ENCODE data around the gene NELL1. TPM values are rescaled to one million over a fixed set of nuclear protein-coding genes. Genes with fewer than 3 reads are reported as not detected.

NELL1 gene
- total RNA-seq, 1 experiment from 2014 or later: not detected

DNA sequence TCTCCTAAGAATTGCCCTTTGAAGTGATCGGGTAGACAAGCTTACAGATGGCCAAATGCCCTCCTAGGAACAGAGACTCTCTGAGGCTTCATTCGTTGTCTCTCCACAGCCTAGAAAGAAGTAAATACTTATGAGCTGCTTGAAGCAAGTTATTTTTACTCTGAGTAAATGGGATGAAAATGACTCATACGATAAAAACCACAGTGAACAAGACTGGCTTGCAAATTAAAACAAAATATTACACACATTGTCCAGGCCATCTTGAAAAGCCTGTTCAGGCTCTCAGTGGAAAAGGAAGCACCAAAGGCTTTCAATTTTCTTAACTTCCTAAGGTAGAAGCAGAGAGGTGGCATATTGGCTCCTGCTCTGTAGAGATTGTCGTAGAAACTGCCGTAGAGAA, 294.2 kb downstream of the NELL1 start:
- DNase-seq (ENCODE audit: low read depth, low spot score): no peak
- POLR2A ChIA-PET: no interaction called here
- no TSS peak for BruUV-seq (replicated peaks)

DNA sequence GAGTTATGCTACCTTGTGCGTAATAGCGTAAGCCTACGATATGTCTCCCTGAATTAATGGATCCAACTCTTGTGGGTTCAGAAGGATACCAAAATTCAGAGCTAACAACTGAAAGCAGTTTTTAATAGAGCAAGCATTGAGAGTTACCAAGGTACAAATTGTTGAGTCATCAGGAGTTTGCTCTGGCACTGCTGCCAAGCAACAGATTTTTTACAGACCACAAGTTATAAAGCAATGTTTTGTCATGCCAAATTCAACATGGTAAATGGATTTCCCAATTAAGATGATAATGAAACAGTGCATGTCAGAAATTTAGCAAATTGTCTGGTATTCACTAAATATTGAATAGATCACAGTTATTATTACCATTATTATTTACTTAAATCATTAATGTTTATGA, 295.6 kb downstream of the NELL1 start:
- H3K9me3 ChIP-seq (ENCODE audit: control insufficient read depth, insufficient read depth, low read depth, low read length): no peaks in the 10 kb centered on the region
- ChIA-PET CTCF (no interaction called here), POLR2A (no interaction called here)
- no TSS peak for BruUV-seq (replicated peaks)
- in situ Hi-C loops (cut with HindIII; ENCODE audit: low pct_unique_long_range_greater_than_20kb, low sequenced_read_pairs) (no loop called here), intact Hi-C loops (cut with micrococcal nuclease; ENCODE audit: unreplicated experiment) (no loop called here)
- TF ChIP-seq POLR2AphosphoS5 (IDR thresholded peaks at IDR 0.05; ENCODE audit: low read depth, low read length) (no peak), TCF7L2 (IDR thresholded peaks at IDR 0.05; ENCODE audit: low read depth, low read length) (no peak), SIN3A (IDR thresholded peaks at IDR 0.05; ENCODE audit: borderline replicate concordance, insufficient read depth, low read depth, low read length) (no peak)
- TF ChIP-seq, protein P1, sequence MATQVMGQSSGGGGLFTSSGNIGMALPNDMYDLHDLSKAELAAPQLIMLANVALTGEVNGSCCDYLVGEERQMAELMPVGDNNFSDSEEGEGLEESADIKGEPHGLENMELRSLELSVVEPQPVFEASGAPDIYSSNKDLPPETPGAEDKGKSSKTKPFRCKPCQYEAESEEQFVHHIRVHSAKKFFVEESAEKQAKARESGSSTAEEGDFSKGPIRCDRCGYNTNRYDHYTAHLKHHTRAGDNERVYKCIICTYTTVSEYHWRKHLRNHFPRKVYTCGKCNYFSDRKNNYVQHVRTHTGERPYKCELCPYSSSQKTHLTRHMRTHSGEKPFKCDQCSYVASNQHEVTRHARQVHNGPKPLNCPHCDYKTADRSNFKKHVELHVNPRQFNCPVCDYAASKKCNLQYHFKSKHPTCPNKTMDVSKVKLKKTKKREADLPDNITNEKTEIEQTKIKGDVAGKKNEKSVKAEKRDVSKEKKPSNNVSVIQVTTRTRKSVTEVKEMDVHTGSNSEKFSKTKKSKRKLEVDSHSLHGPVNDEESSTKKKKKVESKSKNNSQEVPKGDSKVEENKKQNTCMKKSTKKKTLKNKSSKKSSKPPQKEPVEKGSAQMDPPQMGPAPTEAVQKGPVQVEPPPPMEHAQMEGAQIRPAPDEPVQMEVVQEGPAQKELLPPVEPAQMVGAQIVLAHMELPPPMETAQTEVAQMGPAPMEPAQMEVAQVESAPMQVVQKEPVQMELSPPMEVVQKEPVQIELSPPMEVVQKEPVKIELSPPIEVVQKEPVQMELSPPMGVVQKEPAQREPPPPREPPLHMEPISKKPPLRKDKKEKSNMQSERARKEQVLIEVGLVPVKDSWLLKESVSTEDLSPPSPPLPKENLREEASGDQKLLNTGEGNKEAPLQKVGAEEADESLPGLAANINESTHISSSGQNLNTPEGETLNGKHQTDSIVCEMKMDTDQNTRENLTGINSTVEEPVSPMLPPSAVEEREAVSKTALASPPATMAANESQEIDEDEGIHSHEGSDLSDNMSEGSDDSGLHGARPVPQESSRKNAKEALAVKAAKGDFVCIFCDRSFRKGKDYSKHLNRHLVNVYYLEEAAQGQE (IDR thresholded peaks at IDR 0.05; ENCODE audit: insufficient read depth in 1 of 2, low read depth in 2 of 2, low read length in 1 of 2): no peak
- TF ChIP-seq, protein P2, sequence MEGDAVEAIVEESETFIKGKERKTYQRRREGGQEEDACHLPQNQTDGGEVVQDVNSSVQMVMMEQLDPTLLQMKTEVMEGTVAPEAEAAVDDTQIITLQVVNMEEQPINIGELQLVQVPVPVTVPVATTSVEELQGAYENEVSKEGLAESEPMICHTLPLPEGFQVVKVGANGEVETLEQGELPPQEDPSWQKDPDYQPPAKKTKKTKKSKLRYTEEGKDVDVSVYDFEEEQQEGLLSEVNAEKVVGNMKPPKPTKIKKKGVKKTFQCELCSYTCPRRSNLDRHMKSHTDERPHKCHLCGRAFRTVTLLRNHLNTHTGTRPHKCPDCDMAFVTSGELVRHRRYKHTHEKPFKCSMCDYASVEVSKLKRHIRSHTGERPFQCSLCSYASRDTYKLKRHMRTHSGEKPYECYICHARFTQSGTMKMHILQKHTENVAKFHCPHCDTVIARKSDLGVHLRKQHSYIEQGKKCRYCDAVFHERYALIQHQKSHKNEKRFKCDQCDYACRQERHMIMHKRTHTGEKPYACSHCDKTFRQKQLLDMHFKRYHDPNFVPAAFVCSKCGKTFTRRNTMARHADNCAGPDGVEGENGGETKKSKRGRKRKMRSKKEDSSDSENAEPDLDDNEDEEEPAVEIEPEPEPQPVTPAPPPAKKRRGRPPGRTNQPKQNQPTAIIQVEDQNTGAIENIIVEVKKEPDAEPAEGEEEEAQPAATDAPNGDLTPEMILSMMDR (IDR thresholded peaks at IDR 0.05): no peak
- no peaks in the 10 kb centered on the region for H3K36me3 ChIP-seq (ENCODE audit: control insufficient read depth, insufficient read depth, low read length)
- ATAC-seq: no peak
- no peak overlapping the region for H3K4me3 ChIP-seq (ENCODE audit: low read depth in 2 of 2, low read length in 2 of 2)
- no peak overlapping the region for H3K27ac ChIP-seq (ENCODE audit: low read length)
- H3K4me1 ChIP-seq (ENCODE audit: control insufficient read depth, insufficient read depth, low read length): no peaks in the 10 kb centered on the region
- no peak for DNase-seq (ENCODE audit: low read depth, low spot score)
- H3K27me3 ChIP-seq (ENCODE audit: control insufficient read depth, insufficient read depth, low read length): no peaks in the 10 kb centered on the region

More for the DNA sequence above, 294.2 kb downstream of the NELL1 start:
- no peaks in the 10 kb centered on the region for H3K9me3 ChIP-seq (ENCODE audit: control insufficient read depth, insufficient read depth, low read depth, low read length)
- H3K27ac ChIP-seq (ENCODE audit: low read length): no peak overlapping the region
- TF ChIP-seq, protein P1 (IDR thresholded peaks at IDR 0.05; ENCODE audit: insufficient read depth in 1 of 2, low read depth in 2 of 2, low read length in 1 of 2): no peak
- no peak for TF ChIP-seq SIN3A (IDR thresholded peaks at IDR 0.05; ENCODE audit: borderline replicate concordance, insufficient read depth, low read depth, low read length)
- TF ChIP-seq, protein P2 (IDR thresholded peaks at IDR 0.05): no peak
- TF ChIP-seq POLR2AphosphoS5 (IDR thresholded peaks at IDR 0.05; ENCODE audit: low read depth, low read length): no peak
- no peak for TF ChIP-seq TCF7L2 (IDR thresholded peaks at IDR 0.05; ENCODE audit: low read depth, low read length)
- H3K4me3 ChIP-seq (ENCODE audit: low read depth in 2 of 2, low read length in 2 of 2): no peak overlapping the region
- no peaks in the 10 kb centered on the region for H3K4me1 ChIP-seq (ENCODE audit: control insufficient read depth, insufficient read depth, low read length)
- no peaks in the 10 kb centered on the region for H3K27me3 ChIP-seq (ENCODE audit: control insufficient read depth, insufficient read depth, low read length)
- in situ Hi-C loops (cut with HindIII; ENCODE audit: low pct_unique_long_range_greater_than_20kb, low sequenced_read_pairs): no loop called here
- CTCF ChIA-PET: no interaction called here
- intact Hi-C loops (cut with micrococcal nuclease; ENCODE audit: unreplicated experiment): no loop called here
- H3K36me3 ChIP-seq (ENCODE audit: control insufficient read depth, insufficient read depth, low read length): no peaks in the 10 kb centered on the region
- no peak for ATAC-seq
